ENCODE results near the gene GFAP.

DNA sequence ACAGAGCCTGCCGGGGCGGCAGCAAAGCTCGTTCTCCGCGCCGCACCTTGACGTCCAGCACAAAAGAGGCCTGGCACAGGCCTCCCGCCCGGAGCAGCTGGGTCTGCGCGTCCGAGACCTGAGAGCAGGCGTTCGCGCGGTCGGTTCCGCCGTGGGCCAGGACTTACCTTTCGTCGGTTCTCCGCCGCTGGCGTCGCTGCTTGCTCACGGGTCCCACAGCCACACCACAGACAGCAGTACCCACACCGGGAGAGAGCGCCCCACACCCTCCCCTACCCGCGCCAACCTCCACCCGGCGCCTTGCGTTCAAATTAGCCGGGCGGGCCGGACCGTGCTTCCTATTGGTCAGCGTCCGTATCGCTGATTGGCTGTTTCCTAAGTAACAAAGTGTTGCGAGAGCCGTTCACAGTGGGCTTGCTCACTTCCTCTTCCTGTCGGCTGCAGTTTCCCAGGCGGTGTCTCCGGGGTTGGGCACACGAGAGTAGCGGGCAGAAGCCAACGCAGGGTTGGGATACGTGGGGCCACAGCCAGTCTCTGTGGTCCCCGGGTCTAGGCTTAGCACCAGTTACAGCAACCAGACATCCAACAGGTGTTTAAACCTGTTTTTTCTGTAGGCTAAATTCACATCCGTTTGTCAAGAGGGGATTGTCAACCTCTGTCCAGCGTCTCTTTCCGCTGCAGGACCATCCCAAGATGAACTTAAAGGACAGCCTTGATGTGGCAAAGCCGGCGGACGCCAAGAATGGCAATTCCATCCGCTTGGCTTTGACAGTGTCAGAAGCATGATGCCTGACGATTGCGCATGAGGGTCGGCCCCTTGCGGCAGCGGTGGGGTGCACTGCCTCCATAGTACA lies 32.4 kb upstream of the GFAP start, which contains the start of gene KIF18B:
- TF ChIP-seq, protein P1, sequence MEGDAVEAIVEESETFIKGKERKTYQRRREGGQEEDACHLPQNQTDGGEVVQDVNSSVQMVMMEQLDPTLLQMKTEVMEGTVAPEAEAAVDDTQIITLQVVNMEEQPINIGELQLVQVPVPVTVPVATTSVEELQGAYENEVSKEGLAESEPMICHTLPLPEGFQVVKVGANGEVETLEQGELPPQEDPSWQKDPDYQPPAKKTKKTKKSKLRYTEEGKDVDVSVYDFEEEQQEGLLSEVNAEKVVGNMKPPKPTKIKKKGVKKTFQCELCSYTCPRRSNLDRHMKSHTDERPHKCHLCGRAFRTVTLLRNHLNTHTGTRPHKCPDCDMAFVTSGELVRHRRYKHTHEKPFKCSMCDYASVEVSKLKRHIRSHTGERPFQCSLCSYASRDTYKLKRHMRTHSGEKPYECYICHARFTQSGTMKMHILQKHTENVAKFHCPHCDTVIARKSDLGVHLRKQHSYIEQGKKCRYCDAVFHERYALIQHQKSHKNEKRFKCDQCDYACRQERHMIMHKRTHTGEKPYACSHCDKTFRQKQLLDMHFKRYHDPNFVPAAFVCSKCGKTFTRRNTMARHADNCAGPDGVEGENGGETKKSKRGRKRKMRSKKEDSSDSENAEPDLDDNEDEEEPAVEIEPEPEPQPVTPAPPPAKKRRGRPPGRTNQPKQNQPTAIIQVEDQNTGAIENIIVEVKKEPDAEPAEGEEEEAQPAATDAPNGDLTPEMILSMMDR (IDR thresholded peaks at IDR 0.05), result no peak
- TF ChIP-seq POLR2A (IDR thresholded peaks at IDR 0.05), result no peak
